Measurements from ENCODE around the gene MRPL54.
"Not testable (repeated sequence)": the region's sequence is repeated elsewhere in the genome, so short reads cannot be mapped to it uniquely, and the experiment has no call there.

Gene MRPL54

DNA sequence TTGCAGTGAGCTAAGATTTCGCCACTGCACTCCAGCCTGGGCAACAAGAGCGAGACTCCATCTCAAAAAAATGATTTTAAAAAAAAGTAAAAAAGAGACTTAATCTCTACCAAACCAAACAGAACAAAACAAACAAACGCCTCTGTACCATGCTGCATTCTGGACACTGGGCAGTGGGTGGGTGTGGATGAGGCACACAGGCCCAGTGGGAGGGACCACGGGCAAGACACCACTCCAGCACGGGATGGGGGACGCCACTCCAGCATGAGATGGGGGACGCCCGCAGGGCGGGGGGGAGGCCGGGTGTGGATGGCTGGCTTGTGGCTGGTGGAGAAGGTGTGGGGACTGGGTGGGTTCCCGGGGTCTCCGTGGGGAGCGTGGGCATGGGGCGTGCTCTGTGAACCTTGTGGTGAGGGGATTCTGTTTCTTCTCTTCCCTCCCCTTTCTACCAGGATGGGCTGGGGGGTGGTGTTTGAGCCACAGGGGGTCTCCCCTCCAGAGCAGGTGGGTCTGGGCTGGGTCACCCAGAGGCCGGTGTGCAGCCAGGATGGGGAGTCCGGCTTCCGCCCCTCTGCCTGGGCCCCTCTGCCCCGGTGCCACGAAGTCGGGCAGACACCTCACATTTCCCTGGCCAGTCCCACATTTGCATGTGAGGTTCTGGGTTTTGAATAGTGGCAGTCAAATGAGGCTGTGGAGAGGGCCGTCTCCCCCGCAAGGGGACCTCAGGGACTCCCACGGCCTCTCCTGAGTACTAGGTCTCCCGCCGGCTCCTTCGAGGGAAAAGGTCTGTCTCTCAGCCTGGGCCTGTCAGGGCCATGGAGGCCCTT is 47.6 kb downstream of the MRPL54 start:
- ChIA-PET CTCF (no interaction called here), POLR2A (interaction anchor here (0.6 kb wide), 1 partner anchor 9 kb away, joined by 3 read pairs; no protein-coding TSS in a partner anchor)
- DNase-seq (ENCODE audit: extremely low spot score), result no peak
- TF ChIP-seq PKNOX1 (IDR thresholded peaks at IDR 0.05) (no peak), ZNF384 (IDR thresholded peaks at IDR 0.05) (no peak), NFRKB (IDR thresholded peaks at IDR 0.05) (no peak), SP1 (IDR thresholded peaks at IDR 0.05) (no peak), SUZ12 (IDR thresholded peaks at IDR 0.05) (no peak), BHLHE40 (IDR thresholded peaks at IDR 0.05; ENCODE audit: borderline replicate concordance) (no peak), ELF4 (IDR thresholded peaks at IDR 0.05) (no peak), LEF1 (IDR thresholded peaks at IDR 0.05; ENCODE audit: borderline replicate concordance) (no peak), TARDBP (IDR thresholded peaks at IDR 0.05) (no peak), FOXA1 (IDR thresholded peaks at IDR 0.05) (no peak), CTBP1 (IDR thresholded peaks at IDR 0.05; ENCODE audit: borderline replicate concordance) (no peak), HDGF (IDR thresholded peaks at IDR 0.05; ENCODE audit: borderline replicate concordance) (no peak), ARNT (IDR thresholded peaks at IDR 0.05) (no peak), FOXK2 (IDR thresholded peaks at IDR 0.05) (no peak), L3MBTL2 (conservative IDR thresholded peaks at IDR 0.05) (no peak), FOXM1 (IDR thresholded peaks at IDR 0.05; ENCODE audit: borderline replicate concordance) (no peak)

- ChIA-PET CTCF (no interaction called here), POLR2A (interaction anchor here (0.6 kb wide), 1 partner anchor 10 kb away, joined by 3 read pairs; no protein-coding TSS in a partner anchor)
- TF ChIP-seq ELF4 (IDR thresholded peaks at IDR 0.05) (no peak), CTBP1 (IDR thresholded peaks at IDR 0.05; ENCODE audit: borderline replicate concordance) (no peak), HDGF (IDR thresholded peaks at IDR 0.05; ENCODE audit: borderline replicate concordance) (no peak), NFRKB (IDR thresholded peaks at IDR 0.05) (no peak), PKNOX1 (IDR thresholded peaks at IDR 0.05) (no peak), FOXA1 (IDR thresholded peaks at IDR 0.05) (no peak), BHLHE40 (IDR thresholded peaks at IDR 0.05; ENCODE audit: borderline replicate concordance) (no peak), FOXK2 (IDR thresholded peaks at IDR 0.05) (no peak), ARNT (IDR thresholded peaks at IDR 0.05) (no peak), FOXM1 (IDR thresholded peaks at IDR 0.05; ENCODE audit: borderline replicate concordance) (no peak), L3MBTL2 (conservative IDR thresholded peaks at IDR 0.05) (no peak), SP1 (IDR thresholded peaks at IDR 0.05) (no peak), SUZ12 (IDR thresholded peaks at IDR 0.05) (no peak), TARDBP (IDR thresholded peaks at IDR 0.05) (no peak), ZNF384 (IDR thresholded peaks at IDR 0.05) (no peak), LEF1 (IDR thresholded peaks at IDR 0.05; ENCODE audit: borderline replicate concordance) (no peak)
- DNase-seq (ENCODE audit: extremely low spot score), result no peak
These were observed 48.4 kb downstream of the MRPL54 start for GRCh38 chr19:3810708-3811355.

DNA sequence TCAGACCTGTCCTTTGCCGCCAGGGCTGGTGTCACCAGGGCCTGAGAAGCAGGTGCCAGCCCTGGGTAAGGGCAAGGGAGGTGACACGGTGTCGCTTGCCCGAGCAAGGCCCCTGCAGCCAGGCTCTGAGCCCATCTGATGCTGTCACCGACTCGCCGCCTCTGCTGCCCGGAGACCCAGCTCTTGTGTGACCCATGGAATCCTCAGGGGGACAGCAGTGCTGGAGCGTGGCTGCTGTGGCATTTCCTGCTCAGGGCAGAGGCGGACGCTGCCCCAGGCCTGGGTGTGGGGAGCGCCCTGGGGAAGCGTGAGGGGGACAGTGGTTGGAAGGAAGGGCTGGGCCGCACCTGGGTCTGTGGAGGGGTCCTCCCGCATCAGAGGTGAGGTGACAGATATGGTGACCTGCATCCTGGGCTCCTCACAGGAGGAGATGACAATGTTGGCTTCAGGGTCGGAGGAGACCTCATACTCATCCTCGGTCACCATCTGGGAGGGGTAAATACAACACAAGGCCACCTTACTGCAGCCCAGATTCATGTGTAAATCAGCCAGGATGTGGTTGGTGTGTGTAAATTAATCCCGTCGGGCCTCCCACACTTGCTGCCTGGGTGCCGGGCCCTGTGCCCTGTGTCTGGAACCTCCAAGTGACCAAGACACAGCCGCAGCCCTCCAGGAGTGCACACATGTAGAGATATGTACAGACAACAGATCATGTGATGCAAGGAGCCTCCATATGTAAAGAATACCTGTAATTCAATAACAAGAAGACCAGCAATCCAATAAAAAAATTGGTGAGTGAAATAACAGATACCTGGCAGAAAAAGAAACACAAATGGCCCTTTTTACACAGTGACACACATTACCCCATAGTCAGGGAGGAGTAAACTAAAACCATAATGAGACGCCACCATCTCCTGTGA is 51.3 kb downstream of the MRPL54 start:
- no peak for DNase-seq (ENCODE audit: extremely low spot score)
- POLR2A ChIA-PET, result no interaction called here
- CTCF ChIA-PET, result interaction anchor here (0.6 kb wide), 1 partner anchor 9 kb away, joined by 3 read pairs; no protein-coding TSS in a partner anchor
- no peak for TF ChIP-seq NFRKB (IDR thresholded peaks at IDR 0.05)
- TF ChIP-seq CTBP1 (IDR thresholded peaks at IDR 0.05; ENCODE audit: borderline replicate concordance), result no peak
- no peak for TF ChIP-seq FOXA1 (IDR thresholded peaks at IDR 0.05)

GRCh38 chr19:3814648-3815047 is 52.2 kb downstream of the MRPL54 start:
- POLR2A ChIA-PET, result no interaction called here
- TF ChIP-seq ZNF384 (IDR thresholded peaks at IDR 0.05) (no peak), FOXM1 (IDR thresholded peaks at IDR 0.05; ENCODE audit: borderline replicate concordance) (no peak), FOXA1 (IDR thresholded peaks at IDR 0.05) (no peak), NFRKB (IDR thresholded peaks at IDR 0.05) (no peak), LEF1 (IDR thresholded peaks at IDR 0.05; ENCODE audit: borderline replicate concordance) (no peak), L3MBTL2 (conservative IDR thresholded peaks at IDR 0.05) (no peak), BHLHE40 (IDR thresholded peaks at IDR 0.05; ENCODE audit: borderline replicate concordance) (no peak), HDGF (IDR thresholded peaks at IDR 0.05; ENCODE audit: borderline replicate concordance) (no peak), PKNOX1 (IDR thresholded peaks at IDR 0.05) (no peak), ELF4 (IDR thresholded peaks at IDR 0.05) (no peak), ARNT (IDR thresholded peaks at IDR 0.05) (no peak), FOXK2 (IDR thresholded peaks at IDR 0.05) (no peak), SUZ12 (IDR thresholded peaks at IDR 0.05) (no peak), CTBP1 (IDR thresholded peaks at IDR 0.05; ENCODE audit: borderline replicate concordance) (no peak), TARDBP (IDR thresholded peaks at IDR 0.05) (no peak), SP1 (IDR thresholded peaks at IDR 0.05) (no peak)
- CTCF ChIA-PET, result no interaction called here
- no peak for DNase-seq (ENCODE audit: extremely low spot score)

DNA sequence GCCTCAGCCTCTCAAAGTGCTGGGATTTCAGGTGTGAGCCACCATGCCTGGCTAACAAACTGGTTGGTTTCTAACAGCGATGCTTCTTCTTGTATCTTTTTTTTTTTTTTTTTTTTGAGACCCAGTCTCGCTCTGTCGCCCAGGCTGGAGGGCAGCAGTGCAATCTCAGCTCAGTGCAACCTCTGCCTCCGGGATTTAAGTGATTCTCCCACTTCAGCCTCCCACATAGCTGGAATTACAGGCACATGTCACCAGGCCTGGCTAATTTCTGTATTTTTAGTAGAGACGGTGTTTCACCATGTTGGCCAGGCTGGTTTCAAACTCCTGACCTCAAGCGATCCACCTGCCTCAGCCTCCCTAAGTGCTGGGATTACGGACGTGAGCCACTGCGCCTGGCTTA is 53.7 kb downstream of the MRPL54 start:
- DNase-seq (ENCODE audit: extremely low spot score); POLR2A ChIA-PET: not testable (repeated sequence)
- CTCF ChIA-PET, result interaction anchor here (0.6 kb wide), 1 partner anchor 432 kb away, joined by 4 read pairs; no protein-coding TSS in a partner anchor
